ENCODE measurements around the gene AFM. TPM values are rescaled to one million over a fixed set of nuclear protein-coding genes. Genes with fewer than 3 reads are reported as not detected.

AFM gene
- not detected in 2 replicates for total RNA-seq

GRCh38 chr4:73481358-73481757, at the start of gene AFM:
TSS of gene AFM (plus strand) at chr4:73481745. CDS start at chr4:73481776, 31 bp downstream.

GRCh38 chr4:73435984-73436383, 45.6 kb upstream of the AFM start, which contains the start of gene AFP:
TSS of gene AFP (plus strand) at chr4:73436221. CDS start at chr4:73436263, 42 bp downstream.

Other genes with a start within 250 kb of the AFM start
- 48.3 and 54.4 TPM in 2 replicates for gene ANKRD17, start 222.9 kb upstream of the AFM start, total RNA-seq
- gene ALB, start 77.5 kb upstream of the AFM start, total RNA-seq: not detected in 2 replicates
- 0.38 and 0.85 TPM in 2 replicates for gene AFP, start 45.5 kb upstream of the AFM start, total RNA-seq
- gene RASSF6, start 138.7 kb downstream of the AFM start, total RNA-seq: under 0.01 TPM in 1 of 2 replicates, not detected in the other